ENCODE measurements around the gene PITPNC1.
"Not testable (repeated sequence)": the region's sequence is repeated elsewhere in the genome, so short reads cannot be mapped to it uniquely, and the experiment has no call there.

PITPNC1 gene

DNA sequence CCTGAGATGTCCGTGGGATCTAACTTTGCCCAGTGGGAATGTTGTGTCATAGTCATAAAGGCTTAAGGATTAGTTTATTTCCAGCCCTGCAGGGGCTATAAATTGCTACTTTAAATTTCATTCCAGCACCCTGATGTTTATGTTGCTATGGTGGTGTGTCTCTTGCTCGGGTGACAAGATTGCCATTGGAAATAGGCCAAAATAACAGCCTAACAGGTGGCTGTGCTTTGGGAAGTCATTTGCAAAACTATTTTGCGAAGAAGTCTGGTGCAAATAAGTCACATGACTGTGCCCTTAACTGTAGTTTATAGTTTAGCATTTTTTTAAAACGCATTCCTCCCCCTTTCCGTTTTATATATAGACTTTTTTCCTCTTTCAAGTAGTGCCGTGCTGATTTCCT lies 23.1 kb downstream of the PITPNC1 start:
- TF ChIP-seq, protein P1, sequence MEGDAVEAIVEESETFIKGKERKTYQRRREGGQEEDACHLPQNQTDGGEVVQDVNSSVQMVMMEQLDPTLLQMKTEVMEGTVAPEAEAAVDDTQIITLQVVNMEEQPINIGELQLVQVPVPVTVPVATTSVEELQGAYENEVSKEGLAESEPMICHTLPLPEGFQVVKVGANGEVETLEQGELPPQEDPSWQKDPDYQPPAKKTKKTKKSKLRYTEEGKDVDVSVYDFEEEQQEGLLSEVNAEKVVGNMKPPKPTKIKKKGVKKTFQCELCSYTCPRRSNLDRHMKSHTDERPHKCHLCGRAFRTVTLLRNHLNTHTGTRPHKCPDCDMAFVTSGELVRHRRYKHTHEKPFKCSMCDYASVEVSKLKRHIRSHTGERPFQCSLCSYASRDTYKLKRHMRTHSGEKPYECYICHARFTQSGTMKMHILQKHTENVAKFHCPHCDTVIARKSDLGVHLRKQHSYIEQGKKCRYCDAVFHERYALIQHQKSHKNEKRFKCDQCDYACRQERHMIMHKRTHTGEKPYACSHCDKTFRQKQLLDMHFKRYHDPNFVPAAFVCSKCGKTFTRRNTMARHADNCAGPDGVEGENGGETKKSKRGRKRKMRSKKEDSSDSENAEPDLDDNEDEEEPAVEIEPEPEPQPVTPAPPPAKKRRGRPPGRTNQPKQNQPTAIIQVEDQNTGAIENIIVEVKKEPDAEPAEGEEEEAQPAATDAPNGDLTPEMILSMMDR (IDR thresholded peaks at IDR 0.05; ENCODE audit: borderline replicate concordance, control extremely low read depth, extremely low read depth, insufficient read depth, missing control alignments) = no peak
- DNase-seq (ENCODE audit: low spot score) = no peak
- in situ Hi-C loops (cut with MboI; ENCODE audit: low sequenced_read_pairs, unreplicated experiment) = no loop called here

DNA sequence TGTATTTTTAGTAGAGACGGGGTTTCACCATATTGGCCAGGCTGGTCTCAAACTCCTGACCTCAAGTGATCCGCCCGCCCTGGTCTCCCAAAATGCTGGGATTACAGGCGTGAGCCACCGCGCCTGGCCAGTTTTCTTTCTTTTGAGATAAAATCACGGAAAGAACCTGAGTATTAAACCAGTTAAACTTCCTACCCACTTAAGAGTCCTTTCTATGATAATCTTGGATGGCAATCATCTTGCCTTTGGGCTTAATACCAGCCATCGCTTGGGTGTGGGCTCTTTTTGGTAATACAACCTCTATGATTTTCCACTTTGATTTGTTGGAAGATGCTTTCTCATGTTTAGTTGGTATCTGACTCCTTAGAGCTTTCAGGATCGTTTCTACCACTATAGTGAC lies 24.0 kb downstream of the PITPNC1 start:
- TF ChIP-seq, protein P1 (IDR thresholded peaks at IDR 0.05; ENCODE audit: borderline replicate concordance, control extremely low read depth, extremely low read depth, insufficient read depth, missing control alignments) = no peak
- in situ Hi-C loops (cut with MboI; ENCODE audit: low sequenced_read_pairs, unreplicated experiment) = no loop called here
- no peak for DNase-seq (ENCODE audit: low spot score)

- in situ Hi-C loops (cut with MboI; ENCODE audit: low sequenced_read_pairs, unreplicated experiment) = no loop called here
- no peak for DNase-seq (ENCODE audit: low spot score)
- TF ChIP-seq, protein P1 (IDR thresholded peaks at IDR 0.05; ENCODE audit: borderline replicate concordance, control extremely low read depth, extremely low read depth, insufficient read depth, missing control alignments) = no peak
These were observed 24.8 kb downstream of the PITPNC1 start for GRCh38 chr17:67401598-67402504.

- DNase-seq (ENCODE audit: low spot score) = peak; percentile 52
- TF ChIP-seq, protein P1 (IDR thresholded peaks at IDR 0.05; ENCODE audit: borderline replicate concordance, control extremely low read depth, extremely low read depth, insufficient read depth, missing control alignments) = no peak
- in situ Hi-C loops (cut with MboI; ENCODE audit: low sequenced_read_pairs, unreplicated experiment) = no loop called here
These were observed 26.0 kb downstream of the PITPNC1 start for GRCh38 chr17:67403065-67403464.

GRCh38 chr17:67403483-67403882 lies 26.4 kb downstream of the PITPNC1 start:
- TF ChIP-seq, protein P1 (IDR thresholded peaks at IDR 0.05; ENCODE audit: borderline replicate concordance, control extremely low read depth, extremely low read depth, insufficient read depth, missing control alignments) = no peak
- DNase-seq (ENCODE audit: low spot score) = no peak
- in situ Hi-C loops (cut with MboI; ENCODE audit: low sequenced_read_pairs, unreplicated experiment) = no loop called here

DNA sequence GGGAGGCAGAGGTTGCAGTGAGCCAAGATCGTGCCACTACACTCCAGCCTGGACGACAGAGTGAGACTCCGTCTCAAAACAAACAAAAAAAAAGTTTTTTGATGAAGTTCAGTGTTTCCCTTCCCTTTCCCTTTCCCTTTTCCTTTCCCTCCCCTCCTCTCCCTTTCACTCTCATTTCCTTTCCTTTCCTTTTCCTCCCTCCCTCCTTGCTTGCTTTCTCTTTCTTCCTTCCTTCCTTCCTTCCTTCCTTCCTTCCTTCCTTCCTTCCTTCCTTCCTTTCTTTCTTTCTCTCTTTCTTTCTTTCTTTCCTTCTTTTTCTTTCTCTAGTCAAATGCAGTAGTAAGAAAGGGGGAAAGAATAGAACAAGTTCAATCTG lies 31.4 kb downstream of the PITPNC1 start:
- in situ Hi-C loops (cut with MboI; ENCODE audit: low sequenced_read_pairs, unreplicated experiment) = not testable (repeated sequence)

DNA sequence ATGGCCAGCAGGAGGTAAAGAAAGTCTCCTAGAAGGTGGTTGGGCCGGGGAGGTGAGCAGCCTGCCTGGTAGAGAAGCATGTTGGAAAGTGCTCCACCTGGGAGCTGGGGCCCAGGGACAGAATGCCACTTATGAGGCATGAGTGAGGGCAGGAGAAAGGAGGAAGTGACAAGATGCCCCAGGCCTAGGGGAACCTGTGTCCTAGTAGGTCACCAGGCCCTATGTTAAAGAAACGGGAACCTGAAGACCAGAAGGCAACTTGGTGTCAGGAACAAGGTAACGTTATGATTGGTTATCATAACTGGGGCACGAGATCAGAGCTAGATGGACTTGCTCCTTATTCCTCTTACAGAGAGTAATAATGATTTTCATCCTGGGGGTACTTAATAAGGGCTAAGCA lies 34.3 kb downstream of the PITPNC1 start:
- no peak for DNase-seq (ENCODE audit: low spot score)
- in situ Hi-C loops (cut with MboI; ENCODE audit: low sequenced_read_pairs, unreplicated experiment) = no loop called here
- TF ChIP-seq, protein P1 (IDR thresholded peaks at IDR 0.05; ENCODE audit: borderline replicate concordance, control extremely low read depth, extremely low read depth, insufficient read depth, missing control alignments) = no peak

More for the DNA sequence above, 31.4 kb downstream of the PITPNC1 start:
- not testable (repeated sequence) for DNase-seq (ENCODE audit: low spot score)
